Sigmoid colon (tissue), 3 donors: ENCODE data around the gene FAM180A.

Experiments used
- POLR2A ChIP-seq, 2 donors: fragments of 450-650 bp; IDR thresholded peaks; one replicate each; pipeline ENCODE4 v1.6.1; 2016; ENCODE audit warnings: antibody characterized with exemption in 2 of 2, mild to moderate bottlenecking in 2 of 2, moderate library complexity in 2 of 2
- TF ChIP-seq, protein P1 (sequence below), 4 experiments: fragments of 450-650 bp in 3 of 4; fragments of 200-600 bp in 1 of 4; IDR thresholded peaks; one replicate each; pipeline ENCODE4 v1.5.1; 2016 to 2019; ENCODE audit warnings: antibody characterized with exemption in 4 of 4, mild to moderate bottlenecking in 3 of 4, moderate library complexity in 2 of 4

DNA sequence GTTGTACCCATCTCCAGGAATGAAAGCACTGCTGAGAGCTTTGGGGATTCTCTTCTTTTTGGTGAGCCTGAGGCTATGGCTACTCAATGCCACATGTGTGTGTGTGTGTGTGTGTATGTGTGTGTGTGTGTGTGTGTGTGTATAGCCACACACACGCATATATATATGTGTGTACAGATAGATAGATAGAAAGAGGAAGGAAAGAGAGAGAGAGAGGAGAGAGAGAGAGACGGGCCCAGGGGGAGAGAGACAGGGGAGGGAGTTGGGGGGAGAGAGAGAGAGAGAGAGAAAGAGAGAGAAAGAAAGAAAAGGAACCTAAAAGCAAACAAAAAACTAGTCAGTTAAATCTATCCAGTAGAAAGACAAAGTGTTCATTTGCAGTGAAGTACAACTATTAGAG is 28.9 kb downstream of the FAM180A start:
- TF ChIP-seq POLR2A (IDR thresholded peaks at IDR 0.05), result no peak
- TF ChIP-seq, protein P1, sequence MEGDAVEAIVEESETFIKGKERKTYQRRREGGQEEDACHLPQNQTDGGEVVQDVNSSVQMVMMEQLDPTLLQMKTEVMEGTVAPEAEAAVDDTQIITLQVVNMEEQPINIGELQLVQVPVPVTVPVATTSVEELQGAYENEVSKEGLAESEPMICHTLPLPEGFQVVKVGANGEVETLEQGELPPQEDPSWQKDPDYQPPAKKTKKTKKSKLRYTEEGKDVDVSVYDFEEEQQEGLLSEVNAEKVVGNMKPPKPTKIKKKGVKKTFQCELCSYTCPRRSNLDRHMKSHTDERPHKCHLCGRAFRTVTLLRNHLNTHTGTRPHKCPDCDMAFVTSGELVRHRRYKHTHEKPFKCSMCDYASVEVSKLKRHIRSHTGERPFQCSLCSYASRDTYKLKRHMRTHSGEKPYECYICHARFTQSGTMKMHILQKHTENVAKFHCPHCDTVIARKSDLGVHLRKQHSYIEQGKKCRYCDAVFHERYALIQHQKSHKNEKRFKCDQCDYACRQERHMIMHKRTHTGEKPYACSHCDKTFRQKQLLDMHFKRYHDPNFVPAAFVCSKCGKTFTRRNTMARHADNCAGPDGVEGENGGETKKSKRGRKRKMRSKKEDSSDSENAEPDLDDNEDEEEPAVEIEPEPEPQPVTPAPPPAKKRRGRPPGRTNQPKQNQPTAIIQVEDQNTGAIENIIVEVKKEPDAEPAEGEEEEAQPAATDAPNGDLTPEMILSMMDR (IDR thresholded peaks at IDR 0.05), result no peak
